ENCODE results near the gene IRS2.

Gene IRS2

GRCh38 chr13:109706015-109706715 lies 80.2 kb downstream of the IRS2 start:
- DNase-seq (ENCODE audit: low spot score): no peak

DNA sequence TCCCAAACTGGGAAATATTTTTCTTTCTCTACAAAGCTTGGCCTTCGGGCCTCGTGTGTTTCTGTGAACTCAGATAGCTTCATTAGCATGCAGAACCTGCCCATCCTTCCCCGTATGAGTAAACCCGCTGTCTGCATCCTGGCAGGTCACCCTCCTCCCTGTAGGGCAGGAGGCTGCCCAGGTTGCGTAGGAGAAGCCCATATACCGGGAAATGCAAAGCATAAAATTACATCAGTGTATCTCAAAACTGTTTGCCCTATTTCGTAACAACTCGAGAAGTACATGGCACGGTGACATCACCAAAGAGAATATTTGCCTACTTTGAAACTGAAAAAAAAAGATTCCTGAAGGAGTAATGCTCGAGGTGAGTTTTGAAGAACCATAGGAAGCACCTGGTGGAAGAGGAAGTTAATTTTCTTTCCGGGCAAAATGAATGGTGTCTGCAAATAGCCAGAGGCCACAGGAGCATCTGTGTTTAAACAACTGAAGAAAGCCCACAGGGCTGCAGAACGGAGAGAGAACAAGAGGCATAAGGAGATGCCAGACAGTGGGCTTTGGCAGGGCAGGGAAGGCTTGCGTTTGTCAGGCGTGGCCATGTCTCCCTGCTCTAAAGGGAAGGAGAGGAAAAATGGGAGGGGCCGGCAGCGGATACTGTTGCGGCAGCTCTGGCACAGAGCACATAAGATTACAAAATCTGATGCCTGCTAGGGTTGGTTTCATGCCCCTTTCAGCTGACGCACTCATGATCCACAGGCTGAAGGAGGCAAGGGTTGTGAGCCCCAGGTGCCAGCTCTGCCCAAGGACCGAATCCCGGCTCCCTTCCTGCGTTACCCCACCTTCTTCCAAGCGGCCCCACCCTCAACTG lies 81.4 kb downstream of the IRS2 start:
- DNase-seq (ENCODE audit: low spot score): no peak

GRCh38 chr13:109703250-109703649 lies 83.1 kb downstream of the IRS2 start:
- no peak for DNase-seq (ENCODE audit: low spot score)

All from germinal center (tissue), 1 donor.